ENCODE results near the gene DYSF. TPM values are rescaled to one million over a fixed set of nuclear protein-coding genes. Genes with fewer than 3 reads are reported as not detected.
"Not testable (repeated sequence)": the region's sequence is repeated elsewhere in the genome, so short reads cannot be mapped to it uniquely, and the experiment has no call there.

Gene DYSF
- total and polyA plus RNA-seq, 9 donors = 2.3 to 16.5 (median 5.1) TPM

- H3K9me3 ChIP-seq = no peaks in the 10 kb centered on the region
- 88 to 90% (median 89%) methylated on average over 13 of the region's 13 CpGs for WGBS, 3 donors
- DNase-seq = no peak
- intact Hi-C loops (cut with DNase I) = no loop called here
- H3K27ac ChIP-seq = no peak overlapping the region
- no peaks in the 10 kb centered on the region for H3K36me3 ChIP-seq
- no peak overlapping the region for H3K4me3 ChIP-seq
- H3K27me3 ChIP-seq = no peaks in the 10 kb centered on the region
- H3K4me1 ChIP-seq (ENCODE audit: insufficient read depth) = no peaks in the 10 kb centered on the region
- no peak for TF ChIP-seq POLR2A (IDR thresholded peaks at IDR 0.05)
- TF ChIP-seq EP300 (IDR thresholded peaks at IDR 0.05) = no peak
Measured at GRCh38 chr2:71643674-71644357, 190.5 kb downstream of the DYSF start.

- no peaks in the 10 kb centered on the region for H3K27me3 ChIP-seq
- no peak overlapping the region for H3K4me3 ChIP-seq
- intact Hi-C loops (cut with DNase I) = no loop called here
- TF ChIP-seq POLR2A (IDR thresholded peaks at IDR 0.05) (no peak), CTCF (IDR thresholded peaks at IDR 0.05) (no peak), EP300 (IDR thresholded peaks at IDR 0.05) (no peak)
- no peaks in the 10 kb centered on the region for H3K9me3 ChIP-seq
- H3K27ac ChIP-seq = no peak overlapping the region
- WGBS, 3 donors = 34 to 42% (median 42%) methylated on average over 4 of the region's 4 CpGs
- DNase-seq = no peak
- no peaks in the 10 kb centered on the region for H3K36me3 ChIP-seq
- H3K4me1 ChIP-seq (ENCODE audit: insufficient read depth) = no peaks in the 10 kb centered on the region
Measured at GRCh38 chr2:71646028-71646427, 192.7 kb downstream of the DYSF start.

- WGBS, 3 donors = 45 to 64% (median 52%) methylated on average over 1 of the region's 1 CpG
- TF ChIP-seq POLR2A (IDR thresholded peaks at IDR 0.05) (no peak), CTCF (IDR thresholded peaks at IDR 0.05) (no peak), EP300 (IDR thresholded peaks at IDR 0.05) (no peak)
- Histone ChIP-seq H3K4me3 (no peak overlapping the region), H3K27ac (no peak overlapping the region), H3K27me3 (no peaks in the 10 kb centered on the region), H3K36me3 (no peaks in the 10 kb centered on the region), H3K4me1 (ENCODE audit: insufficient read depth) (no peaks in the 10 kb centered on the region), H3K9me3 (no peaks in the 10 kb centered on the region)
- DNase-seq = no peak
- intact Hi-C loops (cut with DNase I) = no loop called here
Measured at GRCh38 chr2:71647356-71647755, 194.0 kb downstream of the DYSF start.

- Histone ChIP-seq H3K9me3 (peaks cover 0 to 3% of the 10 kb centered on the region in 2 donors), H3K27me3 (no peaks in the 10 kb centered on the region), H3K27ac (no peak overlapping the region), H3K36me3 (no peaks in the 10 kb centered on the region), H3K4me3 (no peak overlapping the region), H3K4me1 (ENCODE audit: insufficient read depth) (no peaks in the 10 kb centered on the region)
- WGBS, 3 donors = 60 to 88% (median 85%) methylated on average over 2 of the region's 2 CpGs
- DNase-seq = no peak
- intact Hi-C loops (cut with DNase I) = no loop called here
- TF ChIP-seq EP300 (IDR thresholded peaks at IDR 0.05) (no peak), POLR2A (IDR thresholded peaks at IDR 0.05) (no peak), CTCF (IDR thresholded peaks at IDR 0.05) (no peak)
Measured at GRCh38 chr2:71655498-71655897, 202.1 kb downstream of the DYSF start.

- H3K36me3 ChIP-seq; H3K27ac ChIP-seq; H3K27me3 ChIP-seq; H3K4me3 ChIP-seq; DNase-seq; H3K9me3 ChIP-seq; intact Hi-C loops (cut with DNase I); H3K4me1 ChIP-seq (ENCODE audit: insufficient read depth): not testable (repeated sequence)
- 56 to 58% (median 57%) methylated on average over 2 of the region's 2 CpGs for WGBS, 3 donors
Measured at GRCh38 chr2:71658256-71658655, 204.9 kb downstream of the DYSF start.
